HL-60 (cell line): Measurements from ENCODE around the gene GRIA1.

ENCODE experiments used
- DNase-seq, 2 experiments: peaks; one replicate each; pipeline ENCODE4 v3.0.0-alpha.2; 2010 to 2020; ENCODE audit warnings: low read depth in 1 of 2, low spot score in 1 of 2
- H3K27ac ChIP-seq: fragments of 250-450 bp; sonication (Bioruptor Pico); replicated peaks from 2 replicates; pipeline ENCODE4 v1.5.1; 2020; ENCODE audit warnings: mild to moderate bottlenecking, moderate library complexity
- H3K27me3 ChIP-seq: fragments of 250-450 bp; sonication (Bioruptor Pico); 2 replicates; pipeline ENCODE4 v1.5.1; 2021; ENCODE audit warnings: mild to moderate bottlenecking, moderate library complexity; ENCODE audit not compliant: insufficient read depth, poor library complexity, severe bottlenecking
- H3K4me3 ChIP-seq: replicated peaks from 2 replicates; pipeline ENCODE4 v1.5.1; 2011; ENCODE audit warnings: mild to moderate bottlenecking, control low read depth, low read length; ENCODE audit not compliant: insufficient read depth
- GABPA ChIP-seq: IDR thresholded peaks from 2 replicates; pipeline ENCODE4 v1.6.1; 2012; ENCODE audit warnings: low read depth
- POLR2AphosphoS5 ChIP-seq: IDR thresholded peaks from 2 replicates; pipeline ENCODE4 v1.6.1; 2012; ENCODE audit warnings: low read depth
- SPI1 ChIP-seq: IDR thresholded peaks from 2 replicates; pipeline ENCODE4 v1.6.1; 2012; ENCODE audit warnings: low read depth, mild to moderate bottlenecking, borderline replicate concordance
- TF ChIP-seq, protein P1 (sequence below): IDR thresholded peaks from one replicate; pipeline ENCODE4 v1.5.1; 2011; ENCODE audit warnings: low read length, control low read depth, inconsistent platforms; ENCODE audit not compliant: insufficient read depth
- TF ChIP-seq, protein P2 (sequence below): IDR thresholded peaks from 2 replicates; pipeline ENCODE4 v1.6.1; 2012; ENCODE audit warnings: low read depth; ENCODE audit not compliant: insufficient replicate concordance

Gene GRIA1

DNA sequence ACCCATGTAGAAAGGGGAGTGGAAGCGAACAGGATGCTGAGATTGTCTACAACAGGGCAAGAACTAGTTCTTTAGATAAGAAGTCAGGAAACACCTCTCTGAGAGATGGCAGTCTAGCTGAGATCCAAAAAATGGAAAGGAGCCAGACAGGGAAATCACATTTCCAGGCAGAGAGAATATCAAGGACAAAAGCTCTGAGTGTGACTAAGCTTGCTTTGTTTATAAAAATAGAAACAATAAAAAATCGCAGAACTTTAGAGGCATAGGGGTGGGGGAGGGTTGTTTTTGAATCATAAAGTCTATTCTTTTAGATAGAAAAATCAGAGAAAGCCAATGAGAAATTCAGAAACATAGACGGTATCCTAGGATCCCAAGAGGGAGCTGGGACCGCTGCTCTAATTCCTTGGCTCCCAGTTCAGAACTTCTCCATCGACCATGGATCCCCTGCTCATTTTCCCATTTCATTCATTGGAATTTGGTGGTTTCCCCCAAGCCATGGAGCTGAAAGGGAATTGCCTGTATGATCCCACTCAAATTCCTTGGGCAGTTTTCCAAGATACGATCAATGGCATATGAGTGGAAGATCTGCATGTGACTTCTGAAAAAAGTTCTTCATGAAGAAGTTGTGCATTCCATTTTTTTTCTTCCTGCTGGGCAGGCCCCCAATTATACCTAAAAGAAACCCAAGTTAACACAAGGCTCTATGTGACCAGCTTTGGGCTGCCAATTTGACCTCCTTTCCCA lies 182.0 kb downstream of the GRIA1 start:
- no peak for DNase-seq
- H3K27ac ChIP-seq, result no peak overlapping the region
- peaks cover 2% of the 10 kb centered on the region for H3K27me3 ChIP-seq
- TF ChIP-seq GABPA (no peak), POLR2AphosphoS5 (no peak), SPI1 (no peak)
- TF ChIP-seq, protein P1, sequence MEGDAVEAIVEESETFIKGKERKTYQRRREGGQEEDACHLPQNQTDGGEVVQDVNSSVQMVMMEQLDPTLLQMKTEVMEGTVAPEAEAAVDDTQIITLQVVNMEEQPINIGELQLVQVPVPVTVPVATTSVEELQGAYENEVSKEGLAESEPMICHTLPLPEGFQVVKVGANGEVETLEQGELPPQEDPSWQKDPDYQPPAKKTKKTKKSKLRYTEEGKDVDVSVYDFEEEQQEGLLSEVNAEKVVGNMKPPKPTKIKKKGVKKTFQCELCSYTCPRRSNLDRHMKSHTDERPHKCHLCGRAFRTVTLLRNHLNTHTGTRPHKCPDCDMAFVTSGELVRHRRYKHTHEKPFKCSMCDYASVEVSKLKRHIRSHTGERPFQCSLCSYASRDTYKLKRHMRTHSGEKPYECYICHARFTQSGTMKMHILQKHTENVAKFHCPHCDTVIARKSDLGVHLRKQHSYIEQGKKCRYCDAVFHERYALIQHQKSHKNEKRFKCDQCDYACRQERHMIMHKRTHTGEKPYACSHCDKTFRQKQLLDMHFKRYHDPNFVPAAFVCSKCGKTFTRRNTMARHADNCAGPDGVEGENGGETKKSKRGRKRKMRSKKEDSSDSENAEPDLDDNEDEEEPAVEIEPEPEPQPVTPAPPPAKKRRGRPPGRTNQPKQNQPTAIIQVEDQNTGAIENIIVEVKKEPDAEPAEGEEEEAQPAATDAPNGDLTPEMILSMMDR, result no peak
- TF ChIP-seq, protein P2, sequence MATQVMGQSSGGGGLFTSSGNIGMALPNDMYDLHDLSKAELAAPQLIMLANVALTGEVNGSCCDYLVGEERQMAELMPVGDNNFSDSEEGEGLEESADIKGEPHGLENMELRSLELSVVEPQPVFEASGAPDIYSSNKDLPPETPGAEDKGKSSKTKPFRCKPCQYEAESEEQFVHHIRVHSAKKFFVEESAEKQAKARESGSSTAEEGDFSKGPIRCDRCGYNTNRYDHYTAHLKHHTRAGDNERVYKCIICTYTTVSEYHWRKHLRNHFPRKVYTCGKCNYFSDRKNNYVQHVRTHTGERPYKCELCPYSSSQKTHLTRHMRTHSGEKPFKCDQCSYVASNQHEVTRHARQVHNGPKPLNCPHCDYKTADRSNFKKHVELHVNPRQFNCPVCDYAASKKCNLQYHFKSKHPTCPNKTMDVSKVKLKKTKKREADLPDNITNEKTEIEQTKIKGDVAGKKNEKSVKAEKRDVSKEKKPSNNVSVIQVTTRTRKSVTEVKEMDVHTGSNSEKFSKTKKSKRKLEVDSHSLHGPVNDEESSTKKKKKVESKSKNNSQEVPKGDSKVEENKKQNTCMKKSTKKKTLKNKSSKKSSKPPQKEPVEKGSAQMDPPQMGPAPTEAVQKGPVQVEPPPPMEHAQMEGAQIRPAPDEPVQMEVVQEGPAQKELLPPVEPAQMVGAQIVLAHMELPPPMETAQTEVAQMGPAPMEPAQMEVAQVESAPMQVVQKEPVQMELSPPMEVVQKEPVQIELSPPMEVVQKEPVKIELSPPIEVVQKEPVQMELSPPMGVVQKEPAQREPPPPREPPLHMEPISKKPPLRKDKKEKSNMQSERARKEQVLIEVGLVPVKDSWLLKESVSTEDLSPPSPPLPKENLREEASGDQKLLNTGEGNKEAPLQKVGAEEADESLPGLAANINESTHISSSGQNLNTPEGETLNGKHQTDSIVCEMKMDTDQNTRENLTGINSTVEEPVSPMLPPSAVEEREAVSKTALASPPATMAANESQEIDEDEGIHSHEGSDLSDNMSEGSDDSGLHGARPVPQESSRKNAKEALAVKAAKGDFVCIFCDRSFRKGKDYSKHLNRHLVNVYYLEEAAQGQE, result no peak
- H3K4me3 ChIP-seq, result no peak overlapping the region

DNA sequence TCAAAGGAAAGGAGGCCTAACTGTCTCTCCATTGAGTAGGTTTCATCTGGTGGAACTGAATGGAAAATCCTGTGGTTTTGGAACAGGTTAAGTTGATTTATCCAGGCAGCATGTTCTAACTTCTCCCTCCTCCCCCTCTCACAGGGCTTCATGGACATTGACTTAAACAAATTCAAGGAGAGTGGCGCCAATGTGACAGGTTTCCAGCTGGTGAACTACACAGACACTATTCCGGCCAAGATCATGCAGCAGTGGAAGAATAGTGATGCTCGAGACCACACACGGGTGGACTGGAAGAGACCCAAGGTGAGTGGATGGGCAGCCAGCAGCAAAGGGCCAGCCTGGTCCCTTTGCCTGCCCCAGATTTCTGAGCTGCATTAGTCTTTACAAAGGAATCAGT lies 183.9 kb downstream of the GRIA1 start:
- no peak for DNase-seq
- TF ChIP-seq POLR2AphosphoS5, result no peak
- no peak for TF ChIP-seq GABPA
- no peak overlapping the region for H3K4me3 ChIP-seq
- H3K27me3 ChIP-seq, result peaks cover 2% of the 10 kb centered on the region
- no peak overlapping the region for H3K27ac ChIP-seq

DNA sequence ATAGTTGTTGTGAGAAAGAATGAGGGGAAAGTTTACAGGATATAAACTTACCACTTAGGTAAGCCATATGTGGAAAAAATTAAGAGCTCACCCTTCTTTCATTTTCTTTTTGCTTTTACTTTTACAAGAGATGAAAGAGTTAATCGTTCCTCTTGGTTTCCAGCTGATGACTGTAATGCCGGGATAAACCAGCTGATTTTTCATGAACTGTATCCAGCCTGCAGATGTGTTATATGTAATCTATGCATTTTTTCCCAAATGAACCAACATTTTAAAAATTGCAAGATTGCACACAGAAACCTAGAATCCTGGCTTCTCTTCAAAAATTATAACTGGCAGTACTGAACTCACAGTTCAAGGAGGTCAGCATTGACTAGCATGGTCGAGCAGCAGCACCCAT lies 185.9 kb downstream of the GRIA1 start:
- no peak for DNase-seq
- Histone ChIP-seq H3K4me3 (no peak overlapping the region), H3K27me3 (peaks cover 2% of the 10 kb centered on the region), H3K27ac (no peak overlapping the region)
- no peak for TF ChIP-seq POLR2AphosphoS5

DNA sequence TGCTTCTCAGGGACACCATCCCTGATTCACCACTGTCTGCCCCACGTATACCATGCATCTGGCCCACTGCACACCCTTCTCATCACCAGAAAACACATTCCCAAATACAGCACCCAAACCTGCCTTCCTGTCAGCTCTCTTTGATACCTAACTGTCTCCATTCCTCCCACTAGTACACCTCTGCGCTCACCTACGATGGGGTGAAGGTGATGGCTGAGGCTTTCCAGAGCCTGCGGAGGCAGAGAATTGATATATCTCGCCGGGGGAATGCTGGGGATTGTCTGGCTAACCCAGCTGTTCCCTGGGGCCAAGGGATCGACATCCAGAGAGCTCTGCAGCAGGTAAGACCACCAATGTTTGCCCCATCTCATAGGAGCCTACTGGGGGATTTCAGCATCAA lies 186.4 kb downstream of the GRIA1 start:
- H3K4me3 ChIP-seq, result no peak overlapping the region
- peaks cover 2% of the 10 kb centered on the region for H3K27me3 ChIP-seq
- TF ChIP-seq, protein P2, result no peak
- no peak for TF ChIP-seq POLR2AphosphoS5
- H3K27ac ChIP-seq, result no peak overlapping the region
- DNase-seq, result no peak

DNA sequence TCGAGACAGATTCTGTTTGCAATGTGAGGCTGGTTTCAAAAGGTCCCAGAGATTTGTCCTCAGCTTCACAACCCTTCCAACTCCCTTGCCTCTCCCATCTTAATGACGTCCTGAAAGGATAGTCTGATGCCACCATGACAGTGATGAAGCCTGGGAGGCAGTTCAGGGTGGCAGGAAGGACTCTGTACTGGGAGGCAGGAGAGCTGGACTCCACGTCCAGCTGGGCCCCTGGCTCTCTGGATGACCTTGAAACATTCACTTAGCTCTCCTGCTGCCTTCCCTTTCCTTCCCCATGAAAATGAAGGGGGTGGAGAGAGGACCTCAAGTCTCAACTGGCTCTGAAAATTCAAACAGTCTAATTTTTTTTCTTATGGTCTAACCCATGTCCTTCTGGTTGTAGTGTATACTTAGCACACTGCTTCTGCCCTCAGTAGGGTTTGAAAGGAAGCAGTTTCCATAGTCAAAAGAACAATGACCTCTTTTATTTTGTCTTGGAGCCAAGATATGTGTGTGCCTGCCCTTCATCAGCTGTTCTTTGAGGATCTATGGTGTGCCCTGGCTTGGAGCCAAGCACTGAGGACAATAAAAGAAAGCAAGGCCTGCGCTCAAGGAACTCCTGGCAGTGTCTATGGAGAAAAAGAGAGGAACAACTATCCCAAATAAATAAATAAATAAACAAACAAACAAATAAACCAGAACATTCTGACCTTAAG lies 188.3 kb downstream of the GRIA1 start:
- no peak overlapping the region for H3K4me3 ChIP-seq
- DNase-seq, result no peak
- H3K27me3 ChIP-seq, result peaks cover 2% of the 10 kb centered on the region
- H3K27ac ChIP-seq, result no peak overlapping the region
- TF ChIP-seq, protein P2, result no peak
- TF ChIP-seq GABPA, result no peak
- TF ChIP-seq, protein P1, result no peak
- no peak for TF ChIP-seq SPI1
- no peak for TF ChIP-seq POLR2AphosphoS5
